Keratinocyte (primary cell): ENCODE data around the gene MON2. TPM values are rescaled to one million over a fixed set of nuclear protein-coding genes. Genes with fewer than 3 reads are reported as not detected.

Experiments used
- DNase-seq: peaks from one replicate; pipeline ENCODE4 v3.0.0-alpha.2; 2011; ENCODE audit warnings: low read depth, missing footprints, low spot score
- FAIRE-seq: peaks from 2 replicates; lab custom pipeline; 2011; peaks lifted over from hg19 to GRCh38; lab: Jason Lieb, UNC
- H2AFZ ChIP-seq: 2 replicates; pipeline ENCODE4 v1.6.0; 2012; ENCODE audit warnings: low read length, control low read depth, inconsistent platforms; ENCODE audit not compliant: control insufficient read depth
- H3K27ac ChIP-seq: 2 replicates; pipeline ENCODE4 v1.5.1; 2011; ENCODE audit warnings: low read length; ENCODE audit not compliant: control insufficient read depth, insufficient read depth
- H3K27me3 ChIP-seq: 3 replicates; pipeline ENCODE4 v1.6.0; 2011; ENCODE audit warnings: low read length; ENCODE audit not compliant: control insufficient read depth, insufficient read depth; ENCODE audit errors: extremely low read depth
- H3K36me3 ChIP-seq, 2 experiments: 2 replicates in 1 of 2; 3 replicates in 1 of 2; pipeline ENCODE4 v1.5.1; 2011; ENCODE audit warnings: low read length in 2 of 2, mild to moderate bottlenecking in 1 of 2; ENCODE audit not compliant: control insufficient read depth in 2 of 2, insufficient read depth in 2 of 2; ENCODE audit errors: extremely low read depth in 1 of 2
- H3K4me1 ChIP-seq: 3 replicates; pipeline ENCODE4 v1.5.1; 2011; ENCODE audit warnings: low read length; ENCODE audit not compliant: control insufficient read depth, insufficient read depth; ENCODE audit errors: extremely low read depth
- H3K4me2 ChIP-seq: 3 replicates; pipeline ENCODE4 v1.6.0; 2011; ENCODE audit warnings: low read depth, low read length; ENCODE audit not compliant: control insufficient read depth, insufficient read depth; ENCODE audit errors: extremely low read depth
- H3K4me3 ChIP-seq, 3 experiments: fragments of 200-600 bp in 1 of 3; sonication (generic) in 1 of 3; 2 replicates in 2 of 3; 3 replicates in 1 of 3; pipeline ENCODE4 v1.5.1; 2011 to 2016; ENCODE audit warnings: low read length in 3 of 3, mild to moderate bottlenecking in 3 of 3, control low read depth in 2 of 3, inconsistent platforms in 1 of 3, low read depth in 1 of 3, mixed read lengths in 1 of 3, mixed run types in 1 of 3, moderate library complexity in 1 of 3; ENCODE audit not compliant: control insufficient read depth in 2 of 3, insufficient read depth in 2 of 3; ENCODE audit errors: extremely low read depth in 1 of 3
- H3K79me2 ChIP-seq: 2 replicates; pipeline ENCODE4 v1.6.0; 2012; ENCODE audit warnings: low read length; ENCODE audit not compliant: control insufficient read depth, insufficient read depth
- H3K9ac ChIP-seq: 3 replicates; pipeline ENCODE4 v1.6.0; 2011; ENCODE audit warnings: low read length; ENCODE audit not compliant: control insufficient read depth, insufficient read depth; ENCODE audit errors: extremely low read depth
- H3K9me1 ChIP-seq: 3 replicates; pipeline ENCODE4 v1.6.0; 2011; ENCODE audit warnings: low read length; ENCODE audit not compliant: control insufficient read depth, insufficient read depth; ENCODE audit errors: extremely low read depth
- H3K9me3 ChIP-seq: 2 replicates; pipeline ENCODE4 v1.5.1; 2012; ENCODE audit warnings: low read depth, low read length; ENCODE audit not compliant: control insufficient read depth
- H4K20me1 ChIP-seq: 3 replicates; pipeline ENCODE4 v1.6.0; 2011; ENCODE audit warnings: low read length; ENCODE audit not compliant: control insufficient read depth, insufficient read depth; ENCODE audit errors: extremely low read depth
- EZH2 ChIP-seq: IDR thresholded peaks from one replicate; pipeline ENCODE4 v1.6.1; 2012; ENCODE audit warnings: inconsistent platforms, mild to moderate bottlenecking, low read length, moderate library complexity
- dilution Hi-C: fragments of 300-500 bp; cut with MboI; formaldehyde crosslinking; loops from one replicate; pipeline ENCODE4 v1.7.0; 2020; ENCODE audit warnings: low sequenced_read_pairs; ENCODE audit not compliant: extremely low pct_ligation_motif_present
- polyA plus RNA-seq, 5 experiments: library from polyadenylated mRNA; depleted of rRNA in 3 of 5; stranded (reverse) in 3 of 5; stranded (forward) in 1 of 5; unstranded in 1 of 5; fragments of >200 nt; gene quantifications; 1 replicate in 1 of 5; 2 replicates in 3 of 5; 3 replicates in 1 of 5; pipeline versions ENCODE4 v1.2.1 to v1.2.3, GENCODE V29; 2011 to 2012; ENCODE audit warnings: missing spikeins in 2 of 5, low read depth in 1 of 5, low replicate concordance in 1 of 5
- TF ChIP-seq, protein P1 (sequence below), 3 experiments: IDR thresholded peaks in 1 of 3; conservative IDR thresholded peaks in 1 of 3; optimal IDR thresholded peaks in 1 of 3; 2 replicates in 2 of 3; 3 replicates in 1 of 3; pipeline versions ENCODE3 to v1.5.1; 2011; ENCODE audit warnings: low read length in 3 of 3, mild to moderate bottlenecking in 3 of 3, moderate library complexity in 2 of 3, control low read depth in 1 of 3, inconsistent platforms in 1 of 3; ENCODE audit not compliant: insufficient read depth in 2 of 3; ENCODE audit errors: extremely low read depth in 1 of 3

MON2 gene
- polyA plus RNA-seq, 1 donor (not counting 4 experiments of a cell fraction or from before 2014, with no cell fraction given) = 18.5 TPM

DNA sequence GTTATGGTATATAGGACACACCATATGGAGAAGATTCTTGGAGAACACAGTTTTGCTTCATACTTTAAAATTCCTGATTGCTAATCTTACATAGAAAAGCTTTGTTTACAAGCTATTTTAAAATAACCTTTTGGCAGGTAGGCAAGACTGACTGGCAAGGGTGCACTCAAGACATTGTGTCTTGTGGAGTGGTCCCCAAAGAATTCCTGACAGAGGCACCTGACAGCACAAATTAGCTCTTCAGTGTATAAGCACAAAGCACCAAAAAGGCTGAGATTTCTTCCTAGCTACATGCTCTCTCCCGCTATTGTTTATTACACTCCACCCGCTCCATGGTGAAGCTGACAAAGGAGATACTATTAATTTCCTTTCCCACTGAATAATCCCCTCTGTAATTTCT is 139.4 kb downstream of the MON2 start:
- Histone ChIP-seq H3K9ac (no peak overlapping the region), H3K4me2 (no peak overlapping the region), H3K36me3 (no peaks in the 10 kb centered on the region), H3K79me2 (peaks cover 37% of the 10 kb centered on the region), H3K27me3 (no peaks in the 10 kb centered on the region), H4K20me1 (no peaks in the 10 kb centered on the region), H3K27ac (no peak overlapping the region), H3K9me3 (no peaks in the 10 kb centered on the region), H3K4me1 (peaks cover 16% of the 10 kb centered on the region), H3K4me3 (no peak overlapping the region), H2AFZ (no peak overlapping the region), H3K9me1 (no peaks in the 10 kb centered on the region)
- TF ChIP-seq EZH2 = no peak
- TF ChIP-seq, protein P1, sequence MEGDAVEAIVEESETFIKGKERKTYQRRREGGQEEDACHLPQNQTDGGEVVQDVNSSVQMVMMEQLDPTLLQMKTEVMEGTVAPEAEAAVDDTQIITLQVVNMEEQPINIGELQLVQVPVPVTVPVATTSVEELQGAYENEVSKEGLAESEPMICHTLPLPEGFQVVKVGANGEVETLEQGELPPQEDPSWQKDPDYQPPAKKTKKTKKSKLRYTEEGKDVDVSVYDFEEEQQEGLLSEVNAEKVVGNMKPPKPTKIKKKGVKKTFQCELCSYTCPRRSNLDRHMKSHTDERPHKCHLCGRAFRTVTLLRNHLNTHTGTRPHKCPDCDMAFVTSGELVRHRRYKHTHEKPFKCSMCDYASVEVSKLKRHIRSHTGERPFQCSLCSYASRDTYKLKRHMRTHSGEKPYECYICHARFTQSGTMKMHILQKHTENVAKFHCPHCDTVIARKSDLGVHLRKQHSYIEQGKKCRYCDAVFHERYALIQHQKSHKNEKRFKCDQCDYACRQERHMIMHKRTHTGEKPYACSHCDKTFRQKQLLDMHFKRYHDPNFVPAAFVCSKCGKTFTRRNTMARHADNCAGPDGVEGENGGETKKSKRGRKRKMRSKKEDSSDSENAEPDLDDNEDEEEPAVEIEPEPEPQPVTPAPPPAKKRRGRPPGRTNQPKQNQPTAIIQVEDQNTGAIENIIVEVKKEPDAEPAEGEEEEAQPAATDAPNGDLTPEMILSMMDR (optimal IDR thresholded peaks at IDR 0.05 in 1 of 3, IDR thresholded peaks at IDR 0.05 in 1 of 3, conservative IDR thresholded peaks at IDR 0.05 in 1 of 3; ENCODE audit: extremely low read depth in 1 of 3, insufficient read depth in 2 of 3, low read length in 3 of 3) = no peak
- dilution Hi-C loops = loop anchor here (25.0 kb wide), 1 partner anchor 181 kb away; no protein-coding TSS in a partner anchor
- FAIRE-seq = no peak
- no peak for DNase-seq

DNA sequence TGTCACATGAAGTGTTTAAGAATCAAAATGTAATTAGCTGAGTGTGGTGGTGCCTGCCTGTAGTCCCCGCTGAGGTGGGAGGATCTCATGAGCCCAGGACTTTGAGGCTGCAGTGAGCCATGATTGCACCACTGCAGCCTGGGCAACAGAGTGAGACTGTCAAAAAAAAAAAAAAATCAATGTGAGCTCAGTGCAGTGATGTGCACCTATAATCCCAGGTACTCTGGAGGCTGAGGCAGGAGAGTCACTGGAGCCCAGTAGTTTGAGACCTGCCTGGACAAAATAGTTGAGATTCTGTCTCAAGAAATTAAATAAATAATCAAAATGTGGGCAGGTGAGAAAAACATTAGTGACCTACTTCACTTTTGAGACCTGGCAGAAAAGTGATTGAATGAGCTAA is 140.0 kb downstream of the MON2 start:
- peaks cover 37% of the 10 kb centered on the region for H3K79me2 ChIP-seq
- no peak overlapping the region for H2AFZ ChIP-seq
- no peak overlapping the region for H3K27ac ChIP-seq
- H3K4me2 ChIP-seq = no peak overlapping the region
- H3K9me1 ChIP-seq = no peaks in the 10 kb centered on the region
- no peaks in the 10 kb centered on the region for H4K20me1 ChIP-seq
- no peak for DNase-seq
- no peak for FAIRE-seq
- H3K4me1 ChIP-seq = peaks cover 16% of the 10 kb centered on the region
- H3K36me3 ChIP-seq = no peaks in the 10 kb centered on the region
- H3K9me3 ChIP-seq = no peaks in the 10 kb centered on the region
- no peaks in the 10 kb centered on the region for H3K27me3 ChIP-seq
- H3K9ac ChIP-seq = no peak overlapping the region
- dilution Hi-C loops = loop anchor here (25.0 kb wide), 1 partner anchor 181 kb away; no protein-coding TSS in a partner anchor
- H3K4me3 ChIP-seq = no peak overlapping the region
- no peak for TF ChIP-seq EZH2
- TF ChIP-seq, protein P1 (optimal IDR thresholded peaks at IDR 0.05 in 1 of 3, IDR thresholded peaks at IDR 0.05 in 1 of 3, conservative IDR thresholded peaks at IDR 0.05 in 1 of 3; ENCODE audit: extremely low read depth in 1 of 3, insufficient read depth in 2 of 3, low read length in 3 of 3) = no peak
